Left colon (tissue), 2 donors: Measurements from ENCODE around the gene CACNB2. TPM values are rescaled to one million over a fixed set of nuclear protein-coding genes. Genes with fewer than 3 reads are reported as not detected.
"Not testable (repeated sequence)": the region's sequence is repeated elsewhere in the genome, so short reads cannot be mapped to it uniquely, and the experiment has no call there.

Experiments
- ATAC-seq: fragments of 200-7000 bp; cut with Tn5 transposase; one replicate; pipeline ENCODE4 v1.9.1; 2020; ENCODE audit warnings: mild to moderate bottlenecking, moderate library complexity
- DNase-seq, 2 donors: peaks; one replicate each; pipeline ENCODE4 v3.0.0-alpha.2; 2020
- intact Hi-C, 2 donors: fragments of 100-400 bp; cut with DNase I in 1 of 2; cut with micrococcal nuclease in 1 of 2; formaldehyde crosslinking; loops; one replicate each; pipeline versions ENCODE4 v1.11.2 to v1.14.0; 2022; cut with DNase I, micrococcal nuclease
- total RNA-seq, 2 donors: library from RNA; stranded (reverse); fragmentation: NEBNext Ultra II Directional; extraction: Animal tissue kit (Norgen Biotek cat#: 25700); gene quantifications; one replicate each; pipeline ENCODE4 v1.2.1, GENCODE V29; 2021
- donor health status: DM: no; HTN: no; CAD: no.
- donor health status: DM: yes; HTN: yes; CAD: no.

Gene CACNB2
- total RNA-seq, 2 donors from 2014 or later: 13.3 to 17.9 TPM

DNA sequence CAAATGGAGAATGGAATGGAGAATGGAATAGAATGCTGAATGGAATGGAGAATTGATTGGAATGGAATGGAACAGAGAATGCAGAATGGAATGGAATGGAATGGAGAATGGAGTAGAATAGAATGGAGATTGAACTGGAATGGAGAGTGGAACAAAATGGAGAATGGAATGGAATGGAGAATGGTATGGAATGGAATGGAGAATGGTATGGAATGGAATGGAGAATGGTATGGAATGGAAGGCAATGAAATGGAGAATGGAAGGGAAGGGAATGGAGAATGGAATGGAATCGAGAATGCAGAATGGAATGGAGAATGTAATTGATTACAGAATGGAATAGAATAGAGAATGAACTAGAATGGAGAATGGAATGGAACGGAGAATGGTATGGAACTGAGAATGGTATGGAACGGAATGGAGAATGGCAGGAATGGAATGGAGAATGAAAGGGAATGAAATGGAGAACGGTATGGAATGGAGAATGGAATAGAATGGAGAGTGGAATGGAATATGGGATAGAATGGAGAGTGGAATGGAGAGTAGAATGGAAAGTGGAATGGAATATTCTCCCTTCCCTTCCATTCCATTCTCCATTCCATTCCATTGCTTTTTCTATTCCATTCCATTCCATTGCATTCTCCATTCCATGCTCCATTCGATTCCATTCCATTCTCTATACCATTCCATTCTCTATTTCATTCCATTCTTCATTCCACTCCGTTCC is 422.9 kb downstream of the CACNB2 start:
- DNase-seq (no peak), ATAC-seq (no peak)
- intact Hi-C loops: no loop called here

DNA sequence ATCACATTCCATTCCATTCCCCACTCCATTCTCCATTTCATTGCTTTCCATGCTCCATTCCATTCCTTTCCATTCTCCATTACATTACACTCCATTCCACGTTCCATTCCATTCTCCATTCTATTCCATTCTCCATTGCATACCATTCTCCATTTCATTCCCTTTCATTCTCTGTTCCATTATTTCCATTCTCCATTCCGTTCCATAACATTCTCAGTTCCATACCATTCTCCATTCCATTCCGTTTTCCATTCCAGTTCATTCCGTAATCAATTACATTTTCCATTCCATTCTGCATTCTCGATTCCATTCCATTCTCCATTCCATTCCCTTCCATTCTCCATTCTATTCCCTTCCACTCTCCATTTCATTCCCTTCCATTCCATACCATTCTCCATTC is 424.8 kb downstream of the CACNB2 start:
- ATAC-seq (no peak), DNase-seq (no peak)
- intact Hi-C loops: no loop called here

DNA sequence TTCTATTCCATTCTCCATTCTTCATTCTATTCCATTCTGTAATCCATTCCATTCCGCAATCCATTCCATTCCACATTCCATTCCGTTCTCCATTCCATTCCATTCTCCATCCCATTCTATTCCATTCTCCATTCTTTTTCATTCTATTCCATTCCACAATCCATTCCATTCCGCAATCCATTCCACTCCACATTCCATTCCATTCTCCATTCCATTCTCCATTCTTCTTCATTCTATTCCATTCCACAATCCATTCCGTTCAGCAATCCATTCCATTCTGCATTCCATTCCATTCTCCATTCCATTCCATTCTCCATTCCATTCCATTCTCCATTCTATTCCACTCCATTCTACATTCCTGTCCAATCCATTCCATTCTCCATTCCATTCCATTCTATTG is 426.0 kb downstream of the CACNB2 start:
- no peak for ATAC-seq

DNA sequence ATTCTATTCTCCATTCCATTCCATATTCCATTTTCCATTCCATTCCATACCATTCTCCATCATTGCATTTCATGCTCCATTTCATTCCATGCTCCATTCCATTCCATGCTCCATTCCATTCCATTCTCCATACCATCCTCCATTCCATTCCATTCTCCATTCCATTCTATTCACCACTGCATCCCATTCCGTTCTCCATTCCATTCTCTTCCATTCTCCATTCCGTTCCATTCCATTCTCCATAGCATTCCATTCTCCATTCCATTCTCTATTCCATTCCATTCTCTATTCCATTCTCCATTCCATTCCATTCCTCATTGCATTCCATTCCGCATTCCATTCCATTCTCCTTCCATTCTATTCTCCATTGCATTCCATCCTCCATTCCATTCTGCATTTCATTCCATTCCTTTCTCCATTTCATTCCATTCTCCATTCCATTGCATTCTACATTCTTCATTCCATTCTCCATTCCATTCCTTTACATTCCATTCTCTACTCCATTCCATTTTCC is 427.2 kb downstream of the CACNB2 start:
- DNase-seq (no peak), ATAC-seq (no peak)
- intact Hi-C loops: no loop called here

More for the DNA sequence above, 426.0 kb downstream of the CACNB2 start:
- no peak for DNase-seq
- intact Hi-C loops: no loop called here

DNA sequence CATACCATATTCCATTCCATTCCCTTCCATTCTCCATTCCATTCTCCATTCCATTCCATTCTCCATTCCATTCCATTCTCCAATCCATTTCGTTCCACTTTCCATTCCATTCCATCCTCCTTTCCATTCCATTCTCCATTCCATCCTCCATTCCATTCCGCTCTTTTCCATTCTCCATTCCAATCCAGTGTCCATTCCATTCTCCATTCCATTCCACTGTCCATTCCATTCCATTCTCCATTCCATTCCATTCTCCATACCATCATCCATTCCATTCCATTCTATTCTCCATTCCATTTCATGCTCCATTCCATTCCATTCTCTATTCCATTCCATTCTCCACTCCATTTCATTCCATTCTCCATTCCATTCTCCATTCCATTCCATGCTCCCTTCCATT is 430.2 kb downstream of the CACNB2 start:
- intact Hi-C loops, DNase-seq, ATAC-seq: not testable (repeated sequence)

DNA sequence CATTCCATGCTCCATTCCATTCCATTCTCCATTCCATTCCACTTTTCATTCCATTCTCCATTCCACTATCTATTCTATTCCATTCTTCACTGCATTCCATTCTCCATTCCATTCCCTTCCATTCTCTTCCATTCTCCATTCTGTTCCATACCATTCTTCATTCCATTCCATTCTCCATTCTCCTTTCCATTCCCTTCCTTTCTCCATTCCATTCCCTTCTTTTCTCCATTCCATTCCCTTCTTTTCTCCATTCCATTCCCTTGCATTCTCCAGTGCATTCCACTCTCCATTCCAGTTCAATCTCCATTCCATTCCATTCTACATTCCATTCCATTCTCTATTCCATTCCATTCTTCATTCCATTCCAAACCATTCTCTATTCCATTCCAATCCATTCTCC is 430.9 kb downstream of the CACNB2 start:
- DNase-seq (no peak), ATAC-seq (no peak)
- intact Hi-C loops: no loop called here

DNA sequence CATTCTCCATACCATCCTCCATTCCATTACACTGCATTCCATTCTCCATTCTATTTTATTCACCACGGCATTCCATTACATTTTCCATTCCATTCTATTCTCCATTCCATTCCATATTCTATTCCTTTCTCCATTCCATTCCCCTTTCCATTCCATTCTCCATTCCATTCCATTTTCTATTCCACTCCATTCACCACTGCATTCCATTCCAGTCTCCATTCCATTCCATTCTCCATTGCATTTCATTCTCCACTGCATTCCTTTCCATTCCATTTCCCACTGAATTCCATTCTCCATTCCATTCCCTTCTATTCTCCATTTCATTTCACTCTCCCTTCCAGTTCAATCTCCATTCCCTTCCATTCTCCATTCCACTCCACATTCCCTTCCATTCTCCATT is 431.6 kb downstream of the CACNB2 start:
- intact Hi-C loops: no loop called here
- no peak for DNase-seq

DNA sequence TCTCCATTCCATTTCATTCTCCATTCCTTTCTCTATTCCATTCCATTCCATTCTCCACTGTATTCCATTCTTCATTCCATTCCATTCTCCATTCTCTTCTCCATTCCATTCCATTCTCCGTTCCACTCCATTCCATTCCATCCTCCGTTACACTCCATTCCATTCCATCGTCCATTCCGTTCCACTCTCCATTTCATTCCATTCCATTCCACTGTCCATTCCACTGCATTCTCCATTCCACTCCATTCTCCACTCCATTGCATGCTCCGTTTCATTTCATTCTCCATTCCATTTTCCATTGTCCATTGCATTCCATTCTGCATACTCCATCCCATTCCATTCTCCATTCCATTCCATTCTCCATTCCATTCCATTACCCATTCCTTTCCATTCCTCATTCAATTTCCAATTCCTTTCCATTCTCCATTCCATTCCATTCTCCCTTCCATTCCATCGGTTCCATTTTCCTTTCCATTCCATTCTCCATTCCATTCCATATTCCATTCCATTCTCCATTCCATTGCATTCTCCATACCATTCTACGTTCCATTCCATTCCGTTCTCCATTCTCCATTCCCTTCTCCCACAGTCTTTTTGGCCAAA is 432.8 kb downstream of the CACNB2 start:
- intact Hi-C loops: no loop called here
- no peak for DNase-seq
- no peak for ATAC-seq

More for the DNA sequence above, 431.6 kb downstream of the CACNB2 start:
- no peak for ATAC-seq

DNA sequence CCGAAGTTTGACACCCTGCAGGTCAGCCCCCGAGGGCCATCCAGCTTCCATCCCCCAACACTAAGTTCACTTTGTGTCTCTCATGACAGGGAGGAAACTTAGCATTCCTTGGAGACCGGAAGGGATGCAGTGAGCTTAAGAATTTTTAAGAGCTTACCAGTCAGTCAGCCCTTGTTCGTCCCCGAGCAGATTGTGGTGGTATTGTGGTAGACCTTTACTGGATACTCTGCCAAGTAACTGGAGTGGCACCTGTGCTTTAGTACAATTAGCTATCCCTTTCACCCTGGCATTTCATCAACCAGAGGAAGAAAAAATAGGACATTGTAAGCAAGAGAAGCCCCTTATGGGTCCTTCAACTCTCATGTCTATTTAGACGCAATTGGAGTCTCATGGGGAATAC is 436.4 kb downstream of the CACNB2 start:
- intact Hi-C loops: no loop called here
- ATAC-seq: no peak
- no peak for DNase-seq

DNA sequence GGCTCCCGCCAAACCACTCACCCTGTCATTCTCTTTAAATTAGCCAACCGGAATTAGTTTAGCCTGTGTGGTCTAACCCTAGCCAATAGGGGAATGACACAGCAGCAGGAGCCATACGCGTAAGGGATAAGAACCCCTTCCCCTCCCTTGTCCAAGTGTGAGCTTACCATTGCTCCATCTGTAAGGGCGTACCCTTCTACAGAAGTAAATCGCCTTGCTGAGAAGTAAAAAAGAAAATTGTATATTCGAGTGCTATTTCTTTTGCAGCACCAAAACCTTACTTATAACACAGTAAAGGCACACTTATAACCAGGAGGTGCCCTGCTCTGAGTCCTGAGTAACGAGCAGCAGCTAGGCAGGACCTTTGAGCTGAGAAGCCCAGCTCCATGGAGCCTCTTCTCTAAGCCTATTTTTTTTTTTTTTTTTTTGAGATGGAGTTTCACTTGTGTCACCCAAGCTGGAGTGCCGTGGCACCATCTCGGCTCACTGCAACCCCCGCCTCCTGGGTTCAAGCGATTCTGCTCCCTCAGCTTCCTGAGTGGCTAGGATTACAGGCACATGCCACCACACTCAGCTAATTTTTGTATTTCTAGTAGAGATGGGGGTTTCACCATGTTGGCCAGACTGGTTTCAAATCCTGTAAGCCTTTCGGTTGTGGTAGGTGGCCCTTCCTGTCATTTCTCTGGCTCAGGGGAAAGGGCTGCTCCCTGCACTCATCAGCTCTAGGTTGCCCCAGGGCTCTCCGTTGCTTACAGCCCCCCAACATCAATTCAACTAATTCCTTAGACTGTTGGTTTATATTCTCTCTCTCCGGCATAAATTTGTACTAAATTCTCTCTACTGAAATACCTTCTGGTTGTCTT is 437.8 kb downstream of the CACNB2 start:
- DNase-seq (no peak), ATAC-seq (no peak)
- intact Hi-C loops: no loop called here

DNA sequence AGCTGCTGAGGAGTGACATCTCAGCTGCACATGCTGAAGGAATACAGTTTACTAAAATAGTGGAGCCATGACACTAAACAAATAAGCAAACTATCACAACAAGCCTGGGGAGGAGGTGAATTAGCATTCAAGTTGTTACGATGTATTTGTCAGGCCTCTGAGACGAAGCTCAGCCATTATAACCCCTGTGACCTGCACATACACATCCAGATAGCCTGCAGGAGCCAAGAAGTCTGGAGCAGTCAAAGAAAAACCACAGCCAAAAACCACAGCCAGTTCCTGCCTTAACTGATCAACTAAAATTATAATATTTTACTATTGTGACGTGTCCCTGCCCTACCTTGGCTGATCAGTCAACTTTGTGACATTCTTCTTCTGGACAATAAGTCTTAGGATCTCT is 442.6 kb downstream of the CACNB2 start:
- intact Hi-C loops: no loop called here
- ATAC-seq: no peak
- DNase-seq: no peak

DNA sequence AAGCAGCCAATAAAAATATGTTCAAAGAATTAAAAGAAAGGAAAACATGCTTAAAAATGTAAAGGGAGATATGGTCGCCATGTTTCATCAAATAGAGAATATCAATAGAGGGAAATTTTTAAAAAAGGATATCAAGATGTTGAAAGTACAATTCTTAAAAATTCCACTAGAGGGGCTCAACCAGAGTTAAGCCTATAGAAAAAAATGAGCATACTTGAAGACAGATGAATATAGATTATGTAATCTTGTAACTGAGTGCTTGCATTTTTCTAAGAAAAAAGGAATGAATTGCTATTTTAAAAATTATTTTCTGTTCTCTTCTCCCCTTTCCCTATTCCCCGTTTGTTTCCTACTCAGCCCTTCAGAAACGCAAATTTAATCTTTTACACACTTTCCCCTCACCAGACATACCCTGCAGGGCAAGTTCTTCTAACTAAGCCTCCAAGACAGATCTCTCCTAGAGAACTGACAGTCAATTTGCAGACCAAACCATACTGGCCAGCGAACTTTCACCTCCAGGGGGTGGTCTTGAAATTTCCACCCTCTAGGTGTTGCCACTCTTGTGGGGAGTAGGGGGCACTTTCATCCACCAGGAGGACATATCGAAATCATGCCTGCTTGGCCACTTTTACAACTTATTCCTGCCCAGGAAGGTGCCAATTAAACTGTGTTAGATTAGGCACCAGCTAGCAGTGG is 443.5 kb downstream of the CACNB2 start:
- DNase-seq (no peak), ATAC-seq (no peak)
- intact Hi-C loops: no loop called here

DNA sequence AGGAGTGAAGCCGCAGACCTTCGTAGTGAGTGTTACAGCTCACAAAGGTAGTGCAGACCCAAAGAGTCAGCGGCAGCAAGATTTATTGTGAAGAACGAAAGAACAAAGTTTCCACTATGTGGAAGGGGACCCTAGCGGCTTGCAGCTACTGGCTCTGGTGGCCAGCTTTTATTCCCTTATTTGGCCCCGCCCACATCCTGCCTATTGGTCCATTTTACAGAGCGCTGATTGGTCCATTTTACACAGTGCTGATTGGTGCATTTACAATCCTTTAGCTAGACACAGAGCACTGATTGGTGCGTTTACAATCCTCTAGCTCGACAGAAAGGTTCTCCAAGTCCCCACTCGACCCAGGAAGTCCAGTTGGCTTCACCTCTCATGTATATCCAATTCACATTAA is 446.4 kb downstream of the CACNB2 start:
- ATAC-seq, DNase-seq, intact Hi-C loops: not testable (repeated sequence)

DNA sequence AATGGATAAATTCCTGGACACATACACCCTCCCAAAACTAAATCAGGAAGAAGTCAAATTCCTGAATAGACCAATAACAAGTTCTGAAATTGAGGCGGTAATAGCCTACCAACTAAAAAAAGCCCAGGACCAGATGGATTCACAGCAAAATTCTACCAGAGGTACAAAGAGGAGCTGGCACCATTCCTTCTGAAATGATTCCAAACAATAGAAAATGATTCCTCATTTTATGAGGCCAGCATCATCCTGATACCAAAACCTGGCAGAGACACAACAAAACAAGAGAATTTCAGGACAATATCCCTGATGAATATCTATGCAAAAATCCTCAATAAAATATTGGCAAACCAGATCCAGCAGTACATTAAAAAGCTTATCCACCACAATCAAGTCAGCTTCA is 450.9 kb downstream of the CACNB2 start:
- DNase-seq, intact Hi-C loops, ATAC-seq: not testable (repeated sequence)

Other genes starting within 250 kb of the CACNB2 start
- under 1 TPM in 1 of 2 donors, not detected in 1; 0.08 TPM for gene SLC39A12, start 188.5 kb upstream of the CACNB2 start, total RNA-seq